K562 (cell line): ENCODE measurements around the gene CFAP97D2. TPM values are rescaled to one million over a fixed set of nuclear protein-coding genes. Genes with fewer than 3 reads are reported as not detected.
A peak's percentile ranks its signal among the peaks of the same experiment; 100 is the strongest.

Experiments
- CBX1 ChIP-seq: sonication (generic); IDR thresholded peaks from 2 replicates; pipeline ENCODE4 v1.6.1; 2016; ENCODE audit warnings: antibody characterized with exemption, low read depth, mild to moderate bottlenecking
- HMG20A ChIP-seq: fragments of 450-650 bp; formaldehyde crosslinking; conservative IDR thresholded peaks from 2 replicates; pipeline ENCODE4 v1.4.0; 2020; ENCODE audit warnings: mild to moderate bottlenecking, mixed read lengths
- HOXB6 ChIP-seq: fragments of 250-450 bp; sonication (Bioruptor Pico); IDR thresholded peaks from 2 replicates; pipeline ENCODE4 v1.5.1; 2022; ENCODE audit warnings: mild to moderate bottlenecking, borderline replicate concordance
- LEF1 ChIP-seq: fragments of 450-650 bp; IDR thresholded peaks from 2 replicates; pipeline ENCODE4 v1.6.1; 2016; ENCODE audit warnings: mild to moderate bottlenecking
- NR2C2 ChIP-seq, 2 experiments: fragments of 200-800 bp in 1 of 2; sonication (Bioruptor generic) in 1 of 2; sonication (generic) in 1 of 2; formaldehyde crosslinking in 1 of 2; IDR thresholded peaks; 2 replicates each; pipeline versions ENCODE4 v1.6.1 to v1.8.0; 2016 to 2022; ENCODE audit warnings: mild to moderate bottlenecking in 1 of 2, missing compliant biosample characterization in 1 of 2, missing genetic modification characterization in 1 of 2, missing genetic modification reagents in 1 of 2
- RFX1 ChIP-seq: fragments of 450-650 bp; IDR thresholded peaks from 2 replicates; pipeline ENCODE4 v1.6.1; 2016; ENCODE audit warnings: mild to moderate bottlenecking, moderate library complexity
- RHOXF2B ChIP-seq: fragments of 250-450 bp; sonication (Bioruptor Pico); conservative IDR thresholded peaks from 2 replicates; pipeline ENCODE4 v1.5.1; 2021
- SMC3 ChIP-seq: conservative IDR thresholded peaks from 2 replicates; pipeline ENCODE4 v1.6.1; 2011; ENCODE audit warnings: low read depth, low read length, improper control_type of control experiment; ENCODE audit not compliant: insufficient read depth
- SRF ChIP-seq, 2 experiments: fragments of 250-450, 450-650 bp in 1 of 2; sonication (Bioruptor Pico) in 1 of 2; sonication (generic) in 1 of 2; formaldehyde crosslinking; IDR thresholded peaks; 2 replicates each; pipeline versions ENCODE4 v1.5.0 to v1.5.1; 2020 to 2022; ENCODE audit warnings: mild to moderate bottlenecking in 1 of 2, missing genetic modification reagents in 1 of 2
- TAF1 ChIP-seq: IDR thresholded peaks from 2 replicates; pipeline ENCODE4 v1.6.1; 2011; ENCODE audit warnings: mild to moderate bottlenecking, low read length, moderate library complexity; ENCODE audit not compliant: insufficient read depth, control insufficient read depth, severe bottlenecking; ENCODE audit errors: extremely low read depth
- ZFP36 ChIP-seq: fragments of 150-350 bp; IDR thresholded peaks from 2 replicates; pipeline ENCODE4 v1.6.1; 2018; ENCODE audit warnings: low read length, low read depth; ENCODE audit not compliant: partially characterized antibody
- ZNF584 ChIP-seq: fragments of 200-800 bp; sonication (Bioruptor generic); IDR thresholded peaks from 2 replicates; pipeline ENCODE4 v1.6.1; 2016; ENCODE audit warnings: low read depth, mild to moderate bottlenecking, missing genetic modification characterization, missing compliant biosample characterization
- ZNF75A ChIP-seq: fragments of 450-650 bp; formaldehyde crosslinking; IDR thresholded peaks from 2 replicates; pipeline ENCODE4 v1.4.0; 2020; ENCODE audit warnings: mild to moderate bottlenecking
- polyA plus RNA-seq, 8 experiments: library from polyadenylated mRNA; depleted of rRNA in 4 of 8; stranded (reverse) in 5 of 8; unstranded in 3 of 8; fragments of >200 nt; fragmentation: Nextera tagmentation in 2 of 8; fragmentation: Illumina TruSeq in 1 of 8; extraction: Ambion mirVana in 2 of 8; extraction: Trizol in 1 of 8; gene quantifications; 2 replicates each; pipeline versions ENCODE4 v1.2.1 to v1.2.3, GENCODE V29; 2011 to 2014; ENCODE audit warnings: inconsistent platforms in 1 of 8, missing spikeins in 1 of 8
- total RNA-seq, 7 experiments: library from RNA; depleted of rRNA in 6 of 7; stranded (reverse); fragments of >200 nt in 6 of 7; fragmentation: Illumina TruSeq in 2 of 7; extraction: Trizol in 2 of 7; gene quantifications; 2 replicates each; pipeline versions ENCODE4 v1.2.1 to v1.2.3, GENCODE V29; 2011 to 2021; ENCODE audit warnings: low replicate concordance in 1 of 7
- TF ChIP-seq, protein P1 (sequence below): fragments of 450-650 bp; IDR thresholded peaks from 2 replicates; pipeline ENCODE4 v1.6.1; 2017; ENCODE audit warnings: antibody characterized with exemption, mild to moderate bottlenecking
- TF ChIP-seq, protein P2 (sequence below): fragments of 450-650 bp; IDR thresholded peaks from one replicate; pipeline ENCODE4 v1.6.1; 2018; ENCODE audit warnings: mild to moderate bottlenecking, moderate library complexity; ENCODE audit not compliant: partially characterized antibody
- TF ChIP-seq, protein P3 (sequence below): fragments of 200-800 bp; sonication (Bioruptor generic); IDR thresholded peaks from 2 replicates; pipeline ENCODE4 v1.6.1; 2017; ENCODE audit warnings: missing genetic modification characterization, missing compliant biosample characterization
- TF ChIP-seq, protein P4 (sequence below): sonication (generic); formaldehyde crosslinking; IDR thresholded peaks from 2 replicates; pipeline ENCODE4 v1.8.1; 2023; ENCODE audit warnings: mild to moderate bottlenecking, missing genetic modification reagents, moderate library complexity

The CFAP97D2 gene
- total and polyA plus RNA-seq, 9 of the 15 experiments (the other 6 are each of a cell fraction or from before 2014, with no cell fraction given), result not detected

DNA sequence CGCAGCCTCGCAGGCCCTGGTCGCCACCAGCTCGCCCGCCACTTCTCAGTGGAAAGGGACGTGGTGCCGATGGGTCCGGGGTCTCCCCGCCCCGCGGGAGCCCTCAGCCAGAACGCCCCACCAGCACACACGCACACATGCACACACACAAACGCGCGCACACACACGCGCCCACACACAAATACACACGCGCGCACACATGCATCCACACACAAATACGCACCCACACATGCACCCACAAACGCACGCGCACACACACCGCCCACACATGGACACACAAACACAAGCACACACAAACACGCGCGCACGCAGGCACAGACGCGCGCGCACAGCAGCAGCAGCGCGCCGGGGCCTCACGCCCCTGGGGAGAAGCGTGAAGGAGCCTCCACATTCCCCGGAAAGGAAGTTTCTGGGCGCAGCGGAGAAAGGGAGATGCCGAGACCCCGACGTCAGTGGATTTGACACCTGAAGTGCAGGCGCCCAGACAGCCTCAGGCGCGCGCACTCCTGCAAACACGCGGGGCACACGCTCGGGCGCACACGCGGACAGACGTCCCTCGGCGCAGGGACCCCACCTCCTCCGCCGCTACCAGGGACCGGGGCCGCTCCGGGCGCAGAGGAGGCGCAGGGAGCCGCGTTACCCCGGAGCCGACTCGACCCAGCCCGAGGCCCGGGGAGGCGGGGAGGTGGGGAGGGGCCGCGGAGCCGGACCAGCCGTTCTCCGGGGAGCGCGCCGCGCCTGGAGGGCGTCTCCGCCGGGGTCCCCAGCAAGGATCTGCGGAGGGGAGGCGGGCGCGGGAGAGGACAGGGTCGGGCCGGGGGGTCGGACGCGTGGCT, 47.3 kb upstream of the CFAP97D2 start (continued):
- TF ChIP-seq, protein P1, sequence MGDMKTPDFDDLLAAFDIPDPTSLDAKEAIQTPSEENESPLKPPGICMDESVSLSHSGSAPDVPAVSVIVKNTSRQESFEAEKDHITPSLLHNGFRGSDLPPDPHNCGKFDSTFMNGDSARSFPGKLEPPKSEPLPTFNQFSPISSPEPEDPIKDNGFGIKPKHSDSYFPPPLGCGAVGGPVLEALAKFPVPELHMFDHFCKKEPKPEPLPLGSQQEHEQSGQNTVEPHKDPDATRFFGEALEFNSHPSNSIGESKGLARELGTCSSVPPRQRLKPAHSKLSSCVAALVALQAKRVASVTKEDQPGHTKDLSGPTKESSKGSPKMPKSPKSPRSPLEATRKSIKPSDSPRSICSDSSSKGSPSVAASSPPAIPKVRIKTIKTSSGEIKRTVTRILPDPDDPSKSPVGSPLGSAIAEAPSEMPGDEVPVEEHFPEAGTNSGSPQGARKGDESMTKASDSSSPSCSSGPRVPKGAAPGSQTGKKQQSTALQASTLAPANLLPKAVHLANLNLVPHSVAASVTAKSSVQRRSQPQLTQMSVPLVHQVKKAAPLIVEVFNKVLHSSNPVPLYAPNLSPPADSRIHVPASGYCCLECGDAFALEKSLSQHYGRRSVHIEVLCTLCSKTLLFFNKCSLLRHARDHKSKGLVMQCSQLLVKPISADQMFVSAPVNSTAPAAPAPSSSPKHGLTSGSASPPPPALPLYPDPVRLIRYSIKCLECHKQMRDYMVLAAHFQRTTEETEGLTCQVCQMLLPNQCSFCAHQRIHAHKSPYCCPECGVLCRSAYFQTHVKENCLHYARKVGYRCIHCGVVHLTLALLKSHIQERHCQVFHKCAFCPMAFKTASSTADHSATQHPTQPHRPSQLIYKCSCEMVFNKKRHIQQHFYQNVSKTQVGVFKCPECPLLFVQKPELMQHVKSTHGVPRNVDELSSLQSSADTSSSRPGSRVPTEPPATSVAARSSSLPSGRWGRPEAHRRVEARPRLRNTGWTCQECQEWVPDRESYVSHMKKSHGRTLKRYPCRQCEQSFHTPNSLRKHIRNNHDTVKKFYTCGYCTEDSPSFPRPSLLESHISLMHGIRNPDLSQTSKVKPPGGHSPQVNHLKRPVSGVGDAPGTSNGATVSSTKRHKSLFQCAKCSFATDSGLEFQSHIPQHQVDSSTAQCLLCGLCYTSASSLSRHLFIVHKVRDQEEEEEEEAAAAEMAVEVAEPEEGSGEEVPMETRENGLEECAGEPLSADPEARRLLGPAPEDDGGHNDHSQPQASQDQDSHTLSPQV, result no peak
- TF ChIP-seq TAF1 (peak; percentile 5), ZFP36 (no peak), ZNF584 (CRISPR knock-in tag) (no peak), CBX1 (no peak), HMG20A (no peak), RHOXF2B (CRISPR knock-in tag) (0 out of 2 replicates have a peak, but pooled peaks have one; percentile 27), SMC3 (no peak), HOXB6 (CRISPR knock-in tag) (no peak), SRF (CRISPR knock-in tag; IDR thresholded peaks at IDR 0.05) (no peak), LEF1 (no peak), RFX1 (no peak), NR2C2 (CRISPR knock-in tag; IDR thresholded peaks at IDR 0.05) (no peak), NR2C2 (tag; IDR thresholded peaks at IDR 0.05) (no peak), ZNF75A (CRISPR knock-in tag) (no peak)
- TF ChIP-seq, protein P2, sequence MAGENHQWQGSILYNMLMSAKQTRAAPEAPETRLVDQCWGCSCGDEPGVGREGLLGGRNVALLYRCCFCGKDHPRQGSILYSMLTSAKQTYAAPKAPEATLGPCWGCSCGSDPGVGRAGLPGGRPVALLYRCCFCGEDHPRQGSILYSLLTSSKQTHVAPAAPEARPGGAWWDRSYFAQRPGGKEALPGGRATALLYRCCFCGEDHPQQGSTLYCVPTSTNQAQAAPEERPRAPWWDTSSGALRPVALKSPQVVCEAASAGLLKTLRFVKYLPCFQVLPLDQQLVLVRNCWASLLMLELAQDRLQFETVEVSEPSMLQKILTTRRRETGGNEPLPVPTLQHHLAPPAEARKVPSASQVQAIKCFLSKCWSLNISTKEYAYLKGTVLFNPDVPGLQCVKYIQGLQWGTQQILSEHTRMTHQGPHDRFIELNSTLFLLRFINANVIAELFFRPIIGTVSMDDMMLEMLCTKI, result no peak
- TF ChIP-seq, protein P3, sequence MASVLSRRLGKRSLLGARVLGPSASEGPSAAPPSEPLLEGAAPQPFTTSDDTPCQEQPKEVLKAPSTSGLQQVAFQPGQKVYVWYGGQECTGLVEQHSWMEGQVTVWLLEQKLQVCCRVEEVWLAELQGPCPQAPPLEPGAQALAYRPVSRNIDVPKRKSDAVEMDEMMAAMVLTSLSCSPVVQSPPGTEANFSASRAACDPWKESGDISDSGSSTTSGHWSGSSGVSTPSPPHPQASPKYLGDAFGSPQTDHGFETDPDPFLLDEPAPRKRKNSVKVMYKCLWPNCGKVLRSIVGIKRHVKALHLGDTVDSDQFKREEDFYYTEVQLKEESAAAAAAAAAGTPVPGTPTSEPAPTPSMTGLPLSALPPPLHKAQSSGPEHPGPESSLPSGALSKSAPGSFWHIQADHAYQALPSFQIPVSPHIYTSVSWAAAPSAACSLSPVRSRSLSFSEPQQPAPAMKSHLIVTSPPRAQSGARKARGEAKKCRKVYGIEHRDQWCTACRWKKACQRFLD, result no peak
- TF ChIP-seq, protein P4, sequence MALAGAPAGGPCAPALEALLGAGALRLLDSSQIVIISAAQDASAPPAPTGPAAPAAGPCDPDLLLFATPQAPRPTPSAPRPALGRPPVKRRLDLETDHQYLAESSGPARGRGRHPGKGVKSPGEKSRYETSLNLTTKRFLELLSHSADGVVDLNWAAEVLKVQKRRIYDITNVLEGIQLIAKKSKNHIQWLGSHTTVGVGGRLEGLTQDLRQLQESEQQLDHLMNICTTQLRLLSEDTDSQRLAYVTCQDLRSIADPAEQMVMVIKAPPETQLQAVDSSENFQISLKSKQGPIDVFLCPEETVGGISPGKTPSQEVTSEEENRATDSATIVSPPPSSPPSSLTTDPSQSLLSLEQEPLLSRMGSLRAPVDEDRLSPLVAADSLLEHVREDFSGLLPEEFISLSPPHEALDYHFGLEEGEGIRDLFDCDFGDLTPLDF (CRISPR knock-in tag), result no peak
